Endothelial cell of umbilical vein (primary cell): ENCODE data around the gene PID1. TPM values are rescaled to one million over a fixed set of nuclear protein-coding genes. Genes with fewer than 3 reads are reported as not detected.

Source experiments
- BruUV-seq: library from RNA; stranded (reverse); fragments of 400-500 nt; replicated peaks from 2 replicates; lab custom pipeline; 2021; lab: Mats Ljungman, UMichigan
- CTCF ChIA-PET: fragments of 300-600, 350-600 bp; sonication (Branson Sonifier 250); formaldehyde crosslinking; loops from one replicate; lab custom pipeline; 2021; ENCODE audit warnings: antibody characterized with exemption, inconsistent platforms; lab: Charles Lee
- POLR2A ChIA-PET: fragments of 300-600, 350-600 bp; sonication (Branson Sonifier 250); formaldehyde crosslinking; loops from one replicate; lab custom pipeline; 2021; ENCODE audit warnings: antibody characterized with exemption, inconsistent platforms; lab: Charles Lee
- DNase-seq: peaks from one replicate; pipeline ENCODE4 v3.0.0-alpha.2; 2011; ENCODE audit warnings: low read depth, low spot score
- FAIRE-seq: peaks from 2 replicates; lab custom pipeline; 2011; peaks lifted over from hg19 to GRCh38; lab: Jason Lieb, UNC
- H2AFZ ChIP-seq: 2 replicates; pipeline ENCODE4 v1.6.0; 2012; ENCODE audit warnings: low read depth, low read length, control low read depth, inconsistent platforms
- H3K27ac ChIP-seq: 2 replicates; pipeline ENCODE4 v1.5.1; 2011; ENCODE audit warnings: low read depth, mild to moderate bottlenecking, control low read depth, low read length, moderate library complexity; ENCODE audit not compliant: insufficient read depth
- H3K27me3 ChIP-seq, 2 experiments: 2 replicates each; pipeline versions ENCODE4 v1.6.0 to v1.6.1; 2011; ENCODE audit warnings: low read length in 2 of 2, mixed read lengths in 1 of 2; ENCODE audit not compliant: control insufficient read depth in 2 of 2, insufficient read depth in 2 of 2
- H3K36me3 ChIP-seq, 2 experiments: 2 replicates in 1 of 2; 3 replicates in 1 of 2; pipeline ENCODE4 v1.5.1; 2011; ENCODE audit warnings: low read length in 2 of 2, mild to moderate bottlenecking in 1 of 2, moderate library complexity in 1 of 2; ENCODE audit not compliant: control insufficient read depth in 2 of 2, insufficient read depth in 2 of 2; ENCODE audit errors: extremely low read depth in 1 of 2
- H3K4me1 ChIP-seq: 3 replicates; pipeline ENCODE4 v1.5.1; 2011; ENCODE audit warnings: mild to moderate bottlenecking, low read length; ENCODE audit not compliant: control insufficient read depth, insufficient read depth; ENCODE audit errors: extremely low read depth
- H3K4me2 ChIP-seq: 2 replicates; pipeline ENCODE4 v1.6.1; 2011; ENCODE audit warnings: low read length, control low read depth, mixed read lengths; ENCODE audit not compliant: insufficient read depth
- H3K4me3 ChIP-seq, 3 experiments: fragments of 200-600 bp in 1 of 3; sonication (generic), shearing (Covaris generic) in 1 of 3; replicated peaks in 1 of 3; 2 replicates each; pipeline ENCODE4 v1.5.1; 2011 to 2016; ENCODE audit warnings: control low read depth in 3 of 3, low read length in 3 of 3, mild to moderate bottlenecking in 2 of 3, inconsistent platforms in 1 of 3, low read depth in 1 of 3, moderate library complexity in 1 of 3; ENCODE audit not compliant: insufficient read depth in 1 of 3
- H3K79me2 ChIP-seq: 2 replicates; pipeline ENCODE4 v1.6.0; 2012; ENCODE audit warnings: low read length, inconsistent platforms; ENCODE audit not compliant: control insufficient read depth, insufficient read depth
- H3K9ac ChIP-seq: replicated peaks from 2 replicates; pipeline ENCODE3; 2011; ENCODE audit warnings: low read length, control low read depth; ENCODE audit not compliant: insufficient read depth; ENCODE audit errors: extremely low read depth
- H3K9me1 ChIP-seq: replicated peaks from 3 replicates; pipeline ENCODE4 v1.6.0; 2011; ENCODE audit warnings: mild to moderate bottlenecking, low read length; ENCODE audit not compliant: control insufficient read depth, insufficient read depth; ENCODE audit errors: extremely low read depth
- H3K9me3 ChIP-seq: replicated peaks from 2 replicates; pipeline ENCODE4 v1.5.1; 2012; ENCODE audit warnings: low read length, inconsistent platforms; ENCODE audit not compliant: control insufficient read depth, insufficient read depth
- H4K20me1 ChIP-seq: replicated peaks from 2 replicates; pipeline ENCODE3; 2011; ENCODE audit warnings: mild to moderate bottlenecking, low read length; ENCODE audit not compliant: control insufficient read depth, insufficient read depth; ENCODE audit errors: extremely low read depth
- EZH2 ChIP-seq: IDR thresholded peaks from 2 replicates; pipeline ENCODE4 v1.6.1; 2012; ENCODE audit warnings: borderline replicate concordance, low read depth, mild to moderate bottlenecking, moderate library complexity, low read length, inconsistent platforms; ENCODE audit not compliant: severe bottlenecking
- FOS ChIP-seq: IDR thresholded peaks from 2 replicates; pipeline ENCODE4 v1.6.1; 2011; ENCODE audit warnings: mild to moderate bottlenecking, low read length, moderate library complexity, borderline replicate concordance; ENCODE audit not compliant: insufficient read depth
- GATA2 ChIP-seq: IDR thresholded peaks from 2 replicates; pipeline ENCODE4 v1.7.0; 2011; ENCODE audit warnings: low read depth, mild to moderate bottlenecking, moderate library complexity, mixed read lengths, low read length; ENCODE audit not compliant: insufficient read length, insufficient read depth
- JUN ChIP-seq: IDR thresholded peaks from 2 replicates; pipeline ENCODE4 v1.6.1; 2011; ENCODE audit warnings: borderline replicate concordance, low read depth; ENCODE audit not compliant: insufficient read length, insufficient read depth
- MAX ChIP-seq: IDR thresholded peaks from 2 replicates; pipeline ENCODE4 v1.6.1; 2011; ENCODE audit not compliant: insufficient read depth, insufficient read length
- MYC ChIP-seq: IDR thresholded peaks from one replicate; pipeline ENCODE4 v1.6.1; 2011; ENCODE audit warnings: mild to moderate bottlenecking, low read depth, low read length
- POLR2A ChIP-seq: IDR thresholded peaks from 2 replicates; pipeline ENCODE4 v1.6.1; 2012; ENCODE audit warnings: low read depth, mild to moderate bottlenecking, control low read depth, low read length
- POLR2AphosphoS5 ChIP-seq: IDR thresholded peaks from 2 replicates; pipeline ENCODE4 v1.6.1; 2012; ENCODE audit warnings: low read depth, mild to moderate bottlenecking, control low read depth, low read length, moderate library complexity; ENCODE audit not compliant: insufficient read depth
- dilution Hi-C: fragments of 300-500 bp; cut with MboI; formaldehyde crosslinking; loops from one replicate; pipeline ENCODE4 v1.15.0; 2019; ENCODE audit warnings: low sequenced_read_pairs; ENCODE audit not compliant: extremely low pct_ligation_motif_present
- intact Hi-C: fragments of 100-400 bp; cut with micrococcal nuclease; formaldehyde crosslinking; loops from one replicate; pipeline ENCODE4 v1.10.0; 2022
- polyA plus RNA-seq, 4 experiments: library from polyadenylated mRNA; depleted of rRNA in 3 of 4; stranded (reverse) in 3 of 4; unstranded in 1 of 4; fragments of >200 nt; gene quantifications; 2 replicates each; pipeline versions ENCODE4 v1.2.1 to v1.2.3, GENCODE V29; 2011 to 2012; ENCODE audit warnings: missing spikeins in 1 of 4
- total RNA-seq: library from RNA; stranded (reverse); gene quantifications from 2 replicates; pipeline ENCODE4 v1.2.3, GENCODE V29; 2021
- TF ChIP-seq, protein P1 (sequence below), 2 donors: IDR thresholded peaks; 1 replicate in 1 of 2; 2 replicates in 1 of 2; pipeline ENCODE4 v1.5.1; 2011; ENCODE audit warnings: low read length in 2 of 2, mild to moderate bottlenecking in 2 of 2, moderate library complexity in 2 of 2, control low read depth in 1 of 2, inconsistent platforms in 1 of 2, low read depth in 1 of 2; ENCODE audit not compliant: insufficient read depth in 1 of 2; ENCODE audit errors: extremely low read depth in 1 of 2

The PID1 gene
- total and polyA plus RNA-seq, 2 donors (not counting 3 experiments of a cell fraction or from before 2014, with no cell fraction given): not detected

DNA sequence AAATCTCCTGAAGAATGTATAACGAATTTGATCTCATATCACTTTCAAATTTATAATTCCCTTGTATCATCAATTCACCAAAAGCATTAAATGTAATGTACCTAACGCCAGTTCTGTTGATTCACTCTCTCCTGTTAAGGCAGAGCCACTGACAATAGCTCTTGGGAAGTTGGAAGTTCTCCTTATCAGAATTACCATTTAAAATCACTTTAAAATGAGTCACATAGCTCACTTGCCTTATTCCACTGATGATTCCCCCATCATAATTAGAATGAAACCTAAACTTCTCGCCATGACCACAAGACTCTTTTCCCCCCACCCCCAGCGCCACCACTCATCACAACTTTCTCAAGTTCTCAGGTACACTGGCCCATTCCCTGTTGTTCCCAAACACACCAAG is 117.1 kb downstream of the PID1 start:
- Histone ChIP-seq H3K27me3 (no peaks in the 10 kb centered on the region), H4K20me1 (no peaks in the 10 kb centered on the region), H2AFZ (no peak overlapping the region), H3K4me2 (no peak overlapping the region), H3K9me3 (peaks cover 2% of the 10 kb centered on the region), H3K27ac (no peak overlapping the region), H3K36me3 (no peaks in the 10 kb centered on the region), H3K9ac (no peak overlapping the region), H3K9me1 (no peaks in the 10 kb centered on the region), H3K79me2 (no peaks in the 10 kb centered on the region), H3K4me1 (no peaks in the 10 kb centered on the region), H3K4me3 (no peak overlapping the region)
- TF ChIP-seq MYC: no peak
- TF ChIP-seq FOS: no peak
- TF ChIP-seq EZH2: no peak
- no peak for TF ChIP-seq POLR2A
- TF ChIP-seq, protein P1, sequence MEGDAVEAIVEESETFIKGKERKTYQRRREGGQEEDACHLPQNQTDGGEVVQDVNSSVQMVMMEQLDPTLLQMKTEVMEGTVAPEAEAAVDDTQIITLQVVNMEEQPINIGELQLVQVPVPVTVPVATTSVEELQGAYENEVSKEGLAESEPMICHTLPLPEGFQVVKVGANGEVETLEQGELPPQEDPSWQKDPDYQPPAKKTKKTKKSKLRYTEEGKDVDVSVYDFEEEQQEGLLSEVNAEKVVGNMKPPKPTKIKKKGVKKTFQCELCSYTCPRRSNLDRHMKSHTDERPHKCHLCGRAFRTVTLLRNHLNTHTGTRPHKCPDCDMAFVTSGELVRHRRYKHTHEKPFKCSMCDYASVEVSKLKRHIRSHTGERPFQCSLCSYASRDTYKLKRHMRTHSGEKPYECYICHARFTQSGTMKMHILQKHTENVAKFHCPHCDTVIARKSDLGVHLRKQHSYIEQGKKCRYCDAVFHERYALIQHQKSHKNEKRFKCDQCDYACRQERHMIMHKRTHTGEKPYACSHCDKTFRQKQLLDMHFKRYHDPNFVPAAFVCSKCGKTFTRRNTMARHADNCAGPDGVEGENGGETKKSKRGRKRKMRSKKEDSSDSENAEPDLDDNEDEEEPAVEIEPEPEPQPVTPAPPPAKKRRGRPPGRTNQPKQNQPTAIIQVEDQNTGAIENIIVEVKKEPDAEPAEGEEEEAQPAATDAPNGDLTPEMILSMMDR (IDR thresholded peaks at IDR 0.05; ENCODE audit: extremely low read depth in 1 of 2, insufficient read depth in 1 of 2, low read depth in 1 of 2, low read length in 2 of 2): no peak
- TF ChIP-seq GATA2: no peak
- TF ChIP-seq MAX: no peak
- no peak for TF ChIP-seq POLR2AphosphoS5
- TF ChIP-seq JUN: no peak
- dilution Hi-C loops (no loop called here), intact Hi-C loops (no loop called here)
- DNase-seq (no peak), FAIRE-seq (no peak)
- CTCF ChIA-PET: no interaction called here
- BruUV-seq: no TSS peak
- POLR2A ChIA-PET: no interaction called here
